OCI-LY7 (cell line): Measurements from ENCODE around the gene NLGN1. TPM values are rescaled to one million over a fixed set of nuclear protein-coding genes. Genes with fewer than 3 reads are reported as not detected.

ENCODE experiments used
- BruUV-seq: library from RNA; stranded (reverse); fragments of 400-500 nt; replicated peaks from 2 replicates; lab custom pipeline; 2021; lab: Mats Ljungman, UMichigan
- CTCF ChIA-PET: fragments of 300-600 bp; sonication (Branson Sonifier 250); formaldehyde crosslinking; loops from one replicate; lab custom pipeline; 2022; ENCODE audit warnings: antibody characterized with exemption; ENCODE audit not compliant: unreplicated experiment; lab: Charles Lee
- POLR2A ChIA-PET: fragments of 300-600 bp; sonication (Branson Sonifier 250); formaldehyde crosslinking; loops from one replicate; lab custom pipeline; 2022; ENCODE audit warnings: antibody characterized with exemption; lab: Charles Lee
- DNase-seq: peaks from one replicate; pipeline ENCODE4 v3.0.0-alpha.2; 2015; ENCODE audit warnings: low spot score
- H2AFZ ChIP-seq: fragments of 200-600 bp; sonication (generic), shearing (Covaris generic); 2 replicates; pipeline ENCODE4 v1.6.1; 2014; ENCODE audit warnings: mild to moderate bottlenecking, antibody characterized with exemption, low read length, moderate library complexity
- H3K27ac ChIP-seq: fragments of 200-600 bp; sonication (generic); 2 replicates; pipeline ENCODE4 v1.5.1; 2014; ENCODE audit warnings: mixed run types, low read depth, mild to moderate bottlenecking, moderate library complexity, low read length, inconsistent platforms; ENCODE audit not compliant: poor library complexity, severe bottlenecking
- H3K36me3 ChIP-seq: fragments of 200-600 bp; sonication (generic); 2 replicates; pipeline ENCODE4 v1.6.1; 2014; ENCODE audit warnings: mild to moderate bottlenecking, antibody characterized with exemption, low read length, moderate library complexity, mixed read lengths; ENCODE audit not compliant: insufficient read depth
- H3K4me1 ChIP-seq: fragments of 200-600 bp; sonication (generic); 2 replicates; pipeline ENCODE4 v1.5.1; 2014; ENCODE audit warnings: mild to moderate bottlenecking, low read length; ENCODE audit not compliant: insufficient read depth, poor library complexity, severe bottlenecking
- H3K4me2 ChIP-seq: fragments of 200-600 bp; sonication (generic); 2 replicates; pipeline ENCODE4 v1.6.1; 2014; ENCODE audit warnings: mild to moderate bottlenecking, low read length
- H3K4me3 ChIP-seq: fragments of 200-600 bp; sonication (generic); 2 replicates; pipeline ENCODE4 v1.5.1; 2014; ENCODE audit warnings: mild to moderate bottlenecking, low read depth, low read length; ENCODE audit not compliant: poor library complexity, severe bottlenecking
- H3K79me2 ChIP-seq: fragments of 200-600 bp; sonication (generic); 2 replicates; pipeline ENCODE4 v1.6.1; 2016; ENCODE audit warnings: low read depth, mild to moderate bottlenecking, low read length, moderate library complexity, mixed read lengths; ENCODE audit not compliant: insufficient read depth
- H3K9me2 ChIP-seq: fragments of 200-600 bp; sonication (generic); 2 replicates; pipeline ENCODE4 v1.6.1; 2016; ENCODE audit warnings: mild to moderate bottlenecking, low read length, mixed read lengths; ENCODE audit not compliant: insufficient read depth
- H3K9me3 ChIP-seq: fragments of 200-600 bp; sonication (generic); 2 replicates; pipeline ENCODE4 v1.6.1; 2014; ENCODE audit warnings: mild to moderate bottlenecking, mixed run types, low read length, mixed read lengths
- H4K20me1 ChIP-seq: fragments of 200-600 bp; sonication (generic); 2 replicates; pipeline ENCODE4 v1.6.1; 2014; ENCODE audit warnings: mild to moderate bottlenecking, antibody characterized with exemption, low read length, moderate library complexity, mixed read lengths; ENCODE audit not compliant: insufficient read depth
- CTCF ChIP-seq: fragments of 200-600 bp; sonication (generic); conservative IDR thresholded peaks from 2 replicates; pipeline ENCODE4 v1.5.1; 2014; ENCODE audit warnings: mild to moderate bottlenecking, antibody characterized with exemption, low read length, moderate library complexity, mixed read lengths
- EZH2phosphoT487 ChIP-seq: fragments of 200-600 bp; sonication (generic); IDR thresholded peaks from 2 replicates; pipeline ENCODE4 v1.6.1; 2018; ENCODE audit warnings: low read depth, borderline replicate concordance, mild to moderate bottlenecking, mixed run types, antibody characterized with exemption, low read length, moderate library complexity, mixed read lengths
- intact Hi-C: fragments of 100-400 bp; cut with micrococcal nuclease; formaldehyde crosslinking; loops from one replicate; pipeline ENCODE4 v1.10.0; 2022; ENCODE audit not compliant: unreplicated experiment
- total RNA-seq, 2 experiments: library from RNA; depleted of rRNA in 1 of 2; stranded (reverse); fragments of >200 nt in 1 of 2; shearing (Covaris generic) in 1 of 2; gene quantifications; 2 replicates each; pipeline ENCODE4 v1.2.3, GENCODE V29; 2014 to 2022

The NLGN1 gene
- total RNA-seq, 2 experiments from 2014 or later = not detected

GRCh38 chr3:174303907-174304560 is 906.5 kb downstream of the NLGN1 start:
- no peak for DNase-seq
- Histone ChIP-seq H3K9me2 (no peaks in the 10 kb centered on the region), H3K79me2 (no peaks in the 10 kb centered on the region), H3K27ac (no peak overlapping the region), H3K4me2 (no peak overlapping the region), H3K36me3 (no peaks in the 10 kb centered on the region), H3K4me1 (no peaks in the 10 kb centered on the region), H2AFZ (no peak overlapping the region), H3K9me3 (no peaks in the 10 kb centered on the region), H4K20me1 (no peaks in the 10 kb centered on the region), H3K4me3 (no peak overlapping the region)
- intact Hi-C loops = no loop called here
- no peak for TF ChIP-seq EZH2phosphoT487
- TF ChIP-seq CTCF = no peak
- ChIA-PET CTCF (no interaction called here), POLR2A (no interaction called here)
- no TSS peak for BruUV-seq

DNA sequence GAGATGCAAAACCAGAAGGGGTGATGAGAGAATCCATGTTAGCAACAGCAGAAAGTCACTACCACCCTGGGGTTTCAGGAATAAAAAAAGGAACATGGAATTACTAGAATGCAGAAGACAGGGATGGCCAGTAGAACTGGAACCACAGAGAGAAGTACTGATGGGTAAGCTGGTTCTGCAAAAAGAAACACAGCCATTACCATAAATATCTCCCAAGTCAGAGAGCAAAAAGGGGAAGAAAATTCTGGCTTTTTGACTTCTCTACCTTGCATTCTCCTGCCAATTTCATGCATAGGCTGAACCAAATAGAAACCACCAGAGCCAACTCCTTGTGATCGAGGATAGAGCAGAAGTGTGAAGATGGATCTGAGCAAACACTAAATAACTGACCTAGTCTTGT is 911.2 kb downstream of the NLGN1 start:
- Histone ChIP-seq H3K79me2 (no peaks in the 10 kb centered on the region), H3K4me3 (no peak overlapping the region), H3K27ac (no peak overlapping the region), H3K4me1 (no peaks in the 10 kb centered on the region), H3K9me3 (no peaks in the 10 kb centered on the region), H3K9me2 (no peaks in the 10 kb centered on the region), H3K4me2 (no peak overlapping the region), H4K20me1 (no peaks in the 10 kb centered on the region), H3K36me3 (no peaks in the 10 kb centered on the region), H2AFZ (no peak overlapping the region)
- intact Hi-C loops = no loop called here
- no TSS peak for BruUV-seq
- no peak for TF ChIP-seq EZH2phosphoT487
- TF ChIP-seq CTCF = no peak
- no peak for DNase-seq
- ChIA-PET CTCF (no interaction called here), POLR2A (no interaction called here)

GRCh38 chr3:174310475-174310983 is 913.0 kb downstream of the NLGN1 start:
- BruUV-seq = no TSS peak
- no peaks in the 10 kb centered on the region for H4K20me1 ChIP-seq
- no peaks in the 10 kb centered on the region for H3K4me1 ChIP-seq
- ChIA-PET POLR2A (interaction anchor here (0.7 to 1.2 kb wide), 3 partner anchors 21 to 612 kb away, joined by 3 to 4 read pairs (median 3); no protein-coding TSS in a partner anchor), CTCF (no interaction called here)
- intact Hi-C loops = no loop called here
- no peak overlapping the region for H2AFZ ChIP-seq
- DNase-seq = no peak
- H3K4me2 ChIP-seq = no peak overlapping the region
- no peaks in the 10 kb centered on the region for H3K9me2 ChIP-seq
- H3K9me3 ChIP-seq = no peaks in the 10 kb centered on the region
- no peak overlapping the region for H3K27ac ChIP-seq
- no peaks in the 10 kb centered on the region for H3K36me3 ChIP-seq
- H3K79me2 ChIP-seq = no peaks in the 10 kb centered on the region
- no peak overlapping the region for H3K4me3 ChIP-seq
- no peak for TF ChIP-seq EZH2phosphoT487
- TF ChIP-seq CTCF = no peak
